WTC11 (cell line): ENCODE data around the gene C6orf132. TPM values are rescaled to one million over a fixed set of nuclear protein-coding genes. Genes with fewer than 3 reads are reported as not detected.

Experiments used
- ATAC-seq: fragments of 200-7000 bp; cut with Tn5 transposase; 2 replicates; pipeline ENCODE4 v1.10.0; 2021; ENCODE audit warnings: mild to moderate bottlenecking, moderate library complexity
- CTCF ChIA-PET: fragments of 300-600 bp; sonication (Branson Sonifier 250); formaldehyde crosslinking; loops from one replicate; lab custom pipeline; 2021; ENCODE audit warnings: antibody characterized with exemption; lab: Charles Lee
- POLR2A ChIA-PET: fragments of 350-600 bp; sonication (Branson Sonifier 250); formaldehyde crosslinking; loops from one replicate; lab custom pipeline; 2021; ENCODE audit warnings: antibody characterized with exemption; lab: Charles Lee
- DNase-seq: peaks from one replicate; pipeline ENCODE4 v3.0.0; 2021; ENCODE audit warnings: low spot score
- H3K27ac Mint-ChIP-seq: 2 replicates; pipeline ENCODE4 v1.8.0; 2021; ENCODE audit warnings: mixed read lengths
- H3K27me3 Mint-ChIP-seq: 2 replicates; pipeline ENCODE4 v1.8.0; 2021; ENCODE audit warnings: low read depth, mild to moderate bottlenecking, moderate library complexity, mixed read lengths
- H3K36me3 Mint-ChIP-seq: 2 replicates; pipeline ENCODE4 v1.8.0; 2021; ENCODE audit warnings: mixed read lengths
- H3K4me1 Mint-ChIP-seq: 2 replicates; pipeline ENCODE4 v1.8.0; 2022; ENCODE audit warnings: mixed read lengths
- H3K4me3 Mint-ChIP-seq: 2 replicates; pipeline ENCODE4 v1.8.0; 2021; ENCODE audit warnings: mild to moderate bottlenecking, moderate library complexity, mixed read lengths
- H3K9me3 Mint-ChIP-seq: 2 replicates; pipeline ENCODE4 v1.8.0; 2021; ENCODE audit warnings: mixed read lengths
- AFF4 ChIP-seq: sonication (generic); formaldehyde crosslinking; IDR thresholded peaks from 2 replicates; pipeline ENCODE4 v1.8.1; 2023; ENCODE audit warnings: mild to moderate bottlenecking, missing genetic modification reagents, borderline replicate concordance
- AR ChIP-seq: fragments of 250-450 bp; sonication (Bioruptor Pico); IDR thresholded peaks from 2 replicates; pipeline ENCODE4 v1.9.0; 2021; ENCODE audit warnings: mild to moderate bottlenecking
- CREM ChIP-seq: sonication (generic); formaldehyde crosslinking; IDR thresholded peaks from 2 replicates; pipeline ENCODE4 v1.8.1; 2022; ENCODE audit warnings: mild to moderate bottlenecking, missing genetic modification reagents, moderate library complexity
- GABPB1 ChIP-seq: sonication (generic); formaldehyde crosslinking; IDR thresholded peaks from 2 replicates; pipeline ENCODE4 v1.8.1; 2023; ENCODE audit warnings: mild to moderate bottlenecking, missing genetic modification reagents
- GTF2I ChIP-seq: fragments of 250-450 bp; sonication (Bioruptor Pico); conservative IDR thresholded peaks from 2 replicates; pipeline ENCODE4 v1.4.0; 2021; ENCODE audit warnings: mild to moderate bottlenecking
- HMGXB4 ChIP-seq: sonication (generic); formaldehyde crosslinking; IDR thresholded peaks from 2 replicates; pipeline ENCODE4 v1.8.1; 2023; ENCODE audit warnings: mild to moderate bottlenecking, moderate library complexity, missing genetic modification reagents
- JUN ChIP-seq: sonication (generic); formaldehyde crosslinking; IDR thresholded peaks from 2 replicates; pipeline ENCODE4 v1.8.0; 2023; ENCODE audit warnings: mild to moderate bottlenecking, missing genetic modification reagents
- KAT7 ChIP-seq: sonication (generic); formaldehyde crosslinking; IDR thresholded peaks from 2 replicates; pipeline ENCODE4 v1.8.1; 2023; ENCODE audit warnings: missing genetic modification reagents, mild to moderate bottlenecking, borderline replicate concordance
- NFATC4 ChIP-seq: fragments of 250-450 bp; sonication (Bioruptor Pico); IDR thresholded peaks from 2 replicates; pipeline ENCODE4 v1.9.0; 2021; ENCODE audit warnings: mild to moderate bottlenecking
- NFE2L1 ChIP-seq: sonication (generic); formaldehyde crosslinking; IDR thresholded peaks from 2 replicates; pipeline ENCODE4 v1.8.1; 2023; ENCODE audit warnings: missing genetic modification reagents
- NFYB ChIP-seq: sonication (generic); formaldehyde crosslinking; conservative IDR thresholded peaks from 2 replicates; pipeline ENCODE4 v1.8.0; 2022; ENCODE audit warnings: low read depth, missing genetic modification reagents
- NR1H2 ChIP-seq: sonication (generic); formaldehyde crosslinking; IDR thresholded peaks from 2 replicates; pipeline ENCODE4 v1.9.0; 2021; ENCODE audit warnings: mild to moderate bottlenecking, moderate library complexity, missing genetic modification reagents
- SMAD3 ChIP-seq: sonication (generic); formaldehyde crosslinking; IDR thresholded peaks from 2 replicates; pipeline ENCODE4 v1.8.0; 2022; ENCODE audit warnings: missing genetic modification reagents, mild to moderate bottlenecking, borderline replicate concordance
- TCF7 ChIP-seq: sonication (generic); formaldehyde crosslinking; IDR thresholded peaks from 2 replicates; pipeline ENCODE4 v1.8.0; 2022; ENCODE audit warnings: mild to moderate bottlenecking, low read depth, missing genetic modification reagents, moderate library complexity
- ZNF671 ChIP-seq: fragments of 250-450 bp; sonication (Bioruptor Pico); IDR thresholded peaks from 2 replicates; pipeline ENCODE4 v1.8.0; 2021; ENCODE audit warnings: mild to moderate bottlenecking
- total RNA-seq: library from RNA; stranded (reverse); gene quantifications from 3 replicates; pipeline ENCODE4 v1.2.3, GENCODE V29; 2021
- TF ChIP-seq, protein P1 (sequence below): sonication (generic); formaldehyde crosslinking; IDR thresholded peaks from 2 replicates; pipeline ENCODE4 v1.8.0; 2022; ENCODE audit warnings: mild to moderate bottlenecking, missing genetic modification reagents
- TF ChIP-seq, protein P2 (sequence below): sonication (generic); formaldehyde crosslinking; IDR thresholded peaks from 2 replicates; pipeline ENCODE4 v1.8.1; 2023; ENCODE audit warnings: mild to moderate bottlenecking, missing genetic modification reagents, moderate library complexity
- TF ChIP-seq, protein P3 (sequence below): sonication (generic); formaldehyde crosslinking; IDR thresholded peaks from 2 replicates; pipeline ENCODE4 v1.8.1; 2022; ENCODE audit warnings: mild to moderate bottlenecking, moderate library complexity, missing genetic modification reagents
- TF ChIP-seq, protein P4 (sequence below): sonication (generic); formaldehyde crosslinking; IDR thresholded peaks from 2 replicates; pipeline ENCODE4 v1.8.0; 2022; ENCODE audit warnings: mild to moderate bottlenecking, missing genetic modification reagents

Gene C6orf132
- total RNA-seq, 1 experiment from 2014 or later = 52.6 TPM

- TF ChIP-seq NFATC4 (CRISPR knock-in tag) (no peak), GABPB1 (CRISPR knock-in tag) (no peak), KAT7 (CRISPR knock-in tag) (no peak), SMAD3 (CRISPR knock-in tag) (no peak), ZNF671 (CRISPR knock-in tag) (no peak)
- TF ChIP-seq, protein P1, sequence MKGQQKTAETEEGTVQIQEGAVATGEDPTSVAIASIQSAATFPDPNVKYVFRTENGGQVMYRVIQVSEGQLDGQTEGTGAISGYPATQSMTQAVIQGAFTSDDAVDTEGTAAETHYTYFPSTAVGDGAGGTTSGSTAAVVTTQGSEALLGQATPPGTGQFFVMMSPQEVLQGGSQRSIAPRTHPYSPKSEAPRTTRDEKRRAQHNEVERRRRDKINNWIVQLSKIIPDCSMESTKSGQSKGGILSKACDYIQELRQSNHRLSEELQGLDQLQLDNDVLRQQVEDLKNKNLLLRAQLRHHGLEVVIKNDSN (CRISPR knock-in tag) = no peak
- TF ChIP-seq, protein P2, sequence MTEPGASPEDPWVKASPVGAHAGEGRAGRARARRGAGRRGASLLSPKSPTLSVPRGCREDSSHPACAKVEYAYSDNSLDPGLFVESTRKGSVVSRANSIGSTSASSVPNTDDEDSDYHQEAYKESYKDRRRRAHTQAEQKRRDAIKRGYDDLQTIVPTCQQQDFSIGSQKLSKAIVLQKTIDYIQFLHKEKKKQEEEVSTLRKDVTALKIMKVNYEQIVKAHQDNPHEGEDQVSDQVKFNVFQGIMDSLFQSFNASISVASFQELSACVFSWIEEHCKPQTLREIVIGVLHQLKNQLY (CRISPR knock-in tag) = no peak
- TF ChIP-seq, protein P3, sequence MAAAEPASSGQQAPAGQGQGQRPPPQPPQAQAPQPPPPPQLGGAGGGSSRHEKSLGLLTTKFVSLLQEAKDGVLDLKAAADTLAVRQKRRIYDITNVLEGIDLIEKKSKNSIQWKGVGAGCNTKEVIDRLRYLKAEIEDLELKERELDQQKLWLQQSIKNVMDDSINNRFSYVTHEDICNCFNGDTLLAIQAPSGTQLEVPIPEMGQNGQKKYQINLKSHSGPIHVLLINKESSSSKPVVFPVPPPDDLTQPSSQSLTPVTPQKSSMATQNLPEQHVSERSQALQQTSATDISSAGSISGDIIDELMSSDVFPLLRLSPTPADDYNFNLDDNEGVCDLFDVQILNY (CRISPR knock-in tag) = no peak
- H3K27ac Mint-ChIP-seq = no peak overlapping the region
- H3K4me3 Mint-ChIP-seq = no peak overlapping the region
- ATAC-seq (no peak), DNase-seq (no peak)
- peaks cover 15% of the 10 kb centered on the region for H3K4me1 Mint-ChIP-seq
- ChIA-PET CTCF (interaction anchor here (0.6 to 1.8 kb wide), 7 partner anchors 18 to 978 kb away, joined by 3 to 6 read pairs (median 3); partner anchors contain the start of gene FRS3), POLR2A (no interaction called here)
- no peaks in the 10 kb centered on the region for H3K9me3 Mint-ChIP-seq
- peaks cover 3% of the 10 kb centered on the region for H3K36me3 Mint-ChIP-seq
- no peaks in the 10 kb centered on the region; the same call in 1 of the 2 replicates for H3K27me3 Mint-ChIP-seq
These were observed 5.6 kb upstream of the C6orf132 start for GRCh38 chr6:42148058-42148457.

GRCh38 chr6:42147138-42147562 is 4.7 kb upstream of the C6orf132 start:
- DNase-seq (no peak), ATAC-seq (no peak)
- no peak for TF ChIP-seq JUN (CRISPR knock-in tag)
- TF ChIP-seq, protein P3 (CRISPR knock-in tag) = no peak
- TF ChIP-seq GTF2I = no peak
- TF ChIP-seq NFYB (CRISPR knock-in tag) = no peak
- no peak for TF ChIP-seq NFE2L1 (CRISPR knock-in tag)
- no peak for TF ChIP-seq AFF4 (CRISPR knock-in tag)
- no peak for TF ChIP-seq HMGXB4
- TF ChIP-seq AR (CRISPR knock-in tag) = no peak
- TF ChIP-seq TCF7 (CRISPR knock-in tag) = no peak
- TF ChIP-seq, protein P4, sequence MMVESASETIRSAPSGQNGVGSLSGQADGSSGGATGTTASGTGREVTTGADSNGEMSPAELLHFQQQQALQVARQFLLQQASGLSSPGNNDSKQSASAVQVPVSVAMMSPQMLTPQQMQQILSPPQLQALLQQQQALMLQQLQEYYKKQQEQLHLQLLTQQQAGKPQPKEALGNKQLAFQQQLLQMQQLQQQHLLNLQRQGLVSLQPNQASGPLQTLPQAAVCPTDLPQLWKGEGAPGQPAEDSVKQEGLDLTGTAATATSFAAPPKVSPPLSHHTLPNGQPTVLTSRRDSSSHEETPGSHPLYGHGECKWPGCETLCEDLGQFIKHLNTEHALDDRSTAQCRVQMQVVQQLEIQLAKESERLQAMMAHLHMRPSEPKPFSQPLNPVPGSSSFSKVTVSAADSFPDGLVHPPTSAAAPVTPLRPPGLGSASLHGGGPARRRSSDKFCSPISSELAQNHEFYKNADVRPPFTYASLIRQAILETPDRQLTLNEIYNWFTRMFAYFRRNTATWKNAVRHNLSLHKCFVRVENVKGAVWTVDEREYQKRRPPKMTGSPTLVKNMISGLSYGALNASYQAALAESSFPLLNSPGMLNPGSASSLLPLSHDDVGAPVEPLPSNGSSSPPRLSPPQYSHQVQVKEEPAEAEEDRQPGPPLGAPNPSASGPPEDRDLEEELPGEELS (CRISPR knock-in tag) = no peak
- no peak for TF ChIP-seq CREM (CRISPR knock-in tag)
- TF ChIP-seq NR1H2 = no peak
- CTCF ChIA-PET = interaction anchor here (0.7 to 1.8 kb wide), 4 partner anchors 18 to 43 kb away, joined by 3 to 6 read pairs (median 4); no protein-coding TSS in a partner anchor
- no peaks in the 10 kb centered on the region; the same call in 1 of the 2 replicates for H3K27me3 Mint-ChIP-seq
- H3K4me1 Mint-ChIP-seq = peaks cover 12% of the 10 kb centered on the region
- peaks cover 3% of the 10 kb centered on the region for H3K36me3 Mint-ChIP-seq
- POLR2A ChIA-PET = no interaction called here
- H3K9me3 Mint-ChIP-seq = no peaks in the 10 kb centered on the region
- no peak overlapping the region for H3K4me3 Mint-ChIP-seq
- H3K27ac Mint-ChIP-seq = no peak overlapping the region
